Neural cell (in vitro differentiated cells): ENCODE measurements around the gene S100PBP.

Experiments
- EZH2 ChIP-seq: fragments of 200-600, 300-800 bp; shearing (Covaris generic), sonication (generic); IDR thresholded peaks from 2 replicates; pipeline ENCODE4 v1.6.1; 2014; ENCODE audit warnings: antibody characterized with exemption, low read length, borderline replicate concordance, mild to moderate bottlenecking; ENCODE audit not compliant: insufficient read depth, poor library complexity, severe bottlenecking
- POLR2AphosphoS5 ChIP-seq: IDR thresholded peaks from 2 replicates; pipeline ENCODE4 v1.6.1; 2012
- RAD21 ChIP-seq: fragments of 450-650 bp; conservative IDR thresholded peaks from 2 replicates; pipeline ENCODE4 v1.6.1; 2014; ENCODE audit warnings: antibody characterized with exemption, mild to moderate bottlenecking, moderate library complexity
- SMC3 ChIP-seq: fragments of 450-650 bp; conservative IDR thresholded peaks from 2 replicates; pipeline ENCODE4 v1.6.1; 2014; ENCODE audit warnings: antibody characterized with exemption, mild to moderate bottlenecking, moderate library complexity; ENCODE audit not compliant: poor library complexity
- TAF1 ChIP-seq: IDR thresholded peaks from 2 replicates; pipeline ENCODE4 v1.6.1; 2012; ENCODE audit warnings: low read depth
- TF ChIP-seq, protein P1 (sequence below): fragments of 450-650 bp; IDR thresholded peaks from 2 replicates; pipeline ENCODE4 v1.5.1; 2014; ENCODE audit warnings: antibody characterized with exemption, mild to moderate bottlenecking, moderate library complexity; ENCODE audit not compliant: poor library complexity, severe bottlenecking
- TF ChIP-seq, protein P2 (sequence below): IDR thresholded peaks from 2 replicates; pipeline ENCODE4 v1.6.1; 2012; ENCODE audit warnings: borderline replicate concordance

DNA sequence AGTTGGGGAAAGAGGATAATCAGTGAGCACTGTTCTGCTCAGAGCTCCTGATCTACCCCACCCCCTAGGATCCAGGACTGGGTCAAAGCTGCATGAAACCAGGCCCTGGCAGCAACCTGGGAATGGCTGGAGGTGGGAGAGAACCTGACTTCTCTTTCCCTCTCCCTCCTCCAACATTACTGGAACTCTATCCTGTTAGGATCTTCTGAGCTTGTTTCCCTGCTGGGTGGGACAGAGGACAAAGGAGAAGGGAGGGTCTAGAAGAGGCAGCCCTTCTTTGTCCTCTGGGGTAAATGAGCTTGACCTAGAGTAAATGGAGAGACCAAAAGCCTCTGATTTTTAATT, 43.0 kb upstream of the S100PBP start:
- TF ChIP-seq TAF1: no peak
- TF ChIP-seq, protein P1, sequence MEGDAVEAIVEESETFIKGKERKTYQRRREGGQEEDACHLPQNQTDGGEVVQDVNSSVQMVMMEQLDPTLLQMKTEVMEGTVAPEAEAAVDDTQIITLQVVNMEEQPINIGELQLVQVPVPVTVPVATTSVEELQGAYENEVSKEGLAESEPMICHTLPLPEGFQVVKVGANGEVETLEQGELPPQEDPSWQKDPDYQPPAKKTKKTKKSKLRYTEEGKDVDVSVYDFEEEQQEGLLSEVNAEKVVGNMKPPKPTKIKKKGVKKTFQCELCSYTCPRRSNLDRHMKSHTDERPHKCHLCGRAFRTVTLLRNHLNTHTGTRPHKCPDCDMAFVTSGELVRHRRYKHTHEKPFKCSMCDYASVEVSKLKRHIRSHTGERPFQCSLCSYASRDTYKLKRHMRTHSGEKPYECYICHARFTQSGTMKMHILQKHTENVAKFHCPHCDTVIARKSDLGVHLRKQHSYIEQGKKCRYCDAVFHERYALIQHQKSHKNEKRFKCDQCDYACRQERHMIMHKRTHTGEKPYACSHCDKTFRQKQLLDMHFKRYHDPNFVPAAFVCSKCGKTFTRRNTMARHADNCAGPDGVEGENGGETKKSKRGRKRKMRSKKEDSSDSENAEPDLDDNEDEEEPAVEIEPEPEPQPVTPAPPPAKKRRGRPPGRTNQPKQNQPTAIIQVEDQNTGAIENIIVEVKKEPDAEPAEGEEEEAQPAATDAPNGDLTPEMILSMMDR: no peak
- no peak for TF ChIP-seq RAD21
- TF ChIP-seq POLR2AphosphoS5: no peak
- no peak for TF ChIP-seq EZH2
- TF ChIP-seq, protein P2, sequence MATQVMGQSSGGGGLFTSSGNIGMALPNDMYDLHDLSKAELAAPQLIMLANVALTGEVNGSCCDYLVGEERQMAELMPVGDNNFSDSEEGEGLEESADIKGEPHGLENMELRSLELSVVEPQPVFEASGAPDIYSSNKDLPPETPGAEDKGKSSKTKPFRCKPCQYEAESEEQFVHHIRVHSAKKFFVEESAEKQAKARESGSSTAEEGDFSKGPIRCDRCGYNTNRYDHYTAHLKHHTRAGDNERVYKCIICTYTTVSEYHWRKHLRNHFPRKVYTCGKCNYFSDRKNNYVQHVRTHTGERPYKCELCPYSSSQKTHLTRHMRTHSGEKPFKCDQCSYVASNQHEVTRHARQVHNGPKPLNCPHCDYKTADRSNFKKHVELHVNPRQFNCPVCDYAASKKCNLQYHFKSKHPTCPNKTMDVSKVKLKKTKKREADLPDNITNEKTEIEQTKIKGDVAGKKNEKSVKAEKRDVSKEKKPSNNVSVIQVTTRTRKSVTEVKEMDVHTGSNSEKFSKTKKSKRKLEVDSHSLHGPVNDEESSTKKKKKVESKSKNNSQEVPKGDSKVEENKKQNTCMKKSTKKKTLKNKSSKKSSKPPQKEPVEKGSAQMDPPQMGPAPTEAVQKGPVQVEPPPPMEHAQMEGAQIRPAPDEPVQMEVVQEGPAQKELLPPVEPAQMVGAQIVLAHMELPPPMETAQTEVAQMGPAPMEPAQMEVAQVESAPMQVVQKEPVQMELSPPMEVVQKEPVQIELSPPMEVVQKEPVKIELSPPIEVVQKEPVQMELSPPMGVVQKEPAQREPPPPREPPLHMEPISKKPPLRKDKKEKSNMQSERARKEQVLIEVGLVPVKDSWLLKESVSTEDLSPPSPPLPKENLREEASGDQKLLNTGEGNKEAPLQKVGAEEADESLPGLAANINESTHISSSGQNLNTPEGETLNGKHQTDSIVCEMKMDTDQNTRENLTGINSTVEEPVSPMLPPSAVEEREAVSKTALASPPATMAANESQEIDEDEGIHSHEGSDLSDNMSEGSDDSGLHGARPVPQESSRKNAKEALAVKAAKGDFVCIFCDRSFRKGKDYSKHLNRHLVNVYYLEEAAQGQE: no peak
- no peak for TF ChIP-seq SMC3
